GM18858 (cell line): ENCODE results near the gene TMA7.
"Not testable (repeated sequence)": the region's sequence is repeated elsewhere in the genome, so short reads cannot be mapped to it uniquely, and the experiment has no call there.

Source experiments
- ATAC-seq: cut with Tn5 transposase; IDR thresholded peaks from one replicate; pipeline ENCODE4 v1.9.1; 2021; ENCODE audit not compliant: unreplicated experiment

Gene TMA7

GRCh38 chr3:48439820-48440589 is at the start of gene TMA7, which contains the start of gene CCDC51:
TMA7 (plus strand) TSS chr3:48440257; CDS start chr3:48440297, 40 bp downstream.
CCDC51 (minus strand) TSS chr3:48440119; CDS start chr3:48435128, 4,991 bp downstream.
- ATAC-seq, result peak; percentile 88

GRCh38 chr3:48394391-48394790 is 45.7 kb upstream of the TMA7 start:
- no peak for ATAC-seq

DNA sequence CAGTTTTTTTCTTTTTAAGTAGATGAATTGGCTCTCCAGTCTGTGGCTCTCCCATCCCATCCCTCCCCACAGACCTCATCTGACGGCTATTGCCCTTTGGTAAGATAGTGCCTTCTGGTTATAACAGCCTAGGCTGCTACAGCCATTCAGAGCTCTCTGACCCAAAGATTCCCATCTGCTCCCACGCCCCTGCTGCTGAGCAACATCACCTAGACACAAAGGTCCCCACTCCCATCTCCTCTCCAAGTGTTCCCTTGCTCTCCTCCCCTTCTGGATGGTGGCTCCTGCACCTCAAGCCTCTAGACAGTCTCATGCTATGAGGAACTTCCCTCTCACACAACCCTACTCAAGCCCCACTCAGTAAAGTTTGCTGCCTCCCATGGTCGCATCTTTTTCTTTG is 44.3 kb upstream of the TMA7 start:
- ATAC-seq, result no peak

DNA sequence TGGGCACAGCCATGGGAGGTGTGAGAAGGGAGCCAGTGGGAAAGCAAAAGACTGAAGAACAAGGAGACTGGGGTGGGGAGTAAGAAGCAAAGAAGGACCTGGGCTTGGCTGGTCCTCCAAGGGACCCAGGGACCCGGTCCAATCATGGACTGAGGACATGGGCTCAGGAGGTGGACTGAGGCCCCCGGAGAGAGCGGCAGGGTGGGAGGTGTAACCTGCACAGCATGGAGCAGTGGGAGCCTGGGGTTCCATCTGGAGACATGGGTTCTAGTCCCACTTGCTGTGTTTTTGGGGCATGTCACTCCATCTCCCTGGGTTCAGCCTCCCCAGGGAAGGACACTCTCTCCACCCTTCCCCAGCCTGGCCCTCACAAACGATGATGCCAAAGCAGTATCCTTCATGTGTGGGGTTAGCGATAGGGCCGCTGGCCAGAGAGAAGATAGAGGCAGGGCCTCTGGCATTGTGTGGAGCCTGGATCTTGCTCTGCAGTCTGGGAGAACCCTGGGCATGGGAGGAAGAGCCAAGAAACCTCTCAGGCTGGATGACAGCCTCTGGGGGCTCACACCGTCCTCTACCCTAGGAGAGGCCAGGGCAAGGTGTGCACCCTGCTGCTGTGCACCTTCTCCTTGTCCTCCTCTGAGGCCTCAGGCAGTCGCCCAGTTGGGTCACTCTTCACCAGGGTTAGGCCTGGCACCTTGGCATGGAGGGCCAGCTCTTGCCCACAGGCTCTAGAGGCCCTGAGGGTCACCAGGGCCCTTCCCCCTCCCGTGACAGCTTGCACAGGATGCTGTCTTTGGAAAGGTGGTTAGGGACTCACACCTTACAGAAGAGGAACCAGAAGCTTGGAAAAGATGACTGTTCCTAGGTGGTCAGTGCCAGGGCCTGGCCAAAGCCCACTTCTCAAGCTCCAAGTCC is 42.0 kb upstream of the TMA7 start:
- ATAC-seq, result no peak

- no peak for ATAC-seq
These were observed 41.2 kb upstream of the TMA7 start for GRCh38 chr3:48398701-48399386.

GRCh38 chr3:48399387-48400172 is 40.5 kb upstream of the TMA7 start:
- no peak for ATAC-seq

DNA sequence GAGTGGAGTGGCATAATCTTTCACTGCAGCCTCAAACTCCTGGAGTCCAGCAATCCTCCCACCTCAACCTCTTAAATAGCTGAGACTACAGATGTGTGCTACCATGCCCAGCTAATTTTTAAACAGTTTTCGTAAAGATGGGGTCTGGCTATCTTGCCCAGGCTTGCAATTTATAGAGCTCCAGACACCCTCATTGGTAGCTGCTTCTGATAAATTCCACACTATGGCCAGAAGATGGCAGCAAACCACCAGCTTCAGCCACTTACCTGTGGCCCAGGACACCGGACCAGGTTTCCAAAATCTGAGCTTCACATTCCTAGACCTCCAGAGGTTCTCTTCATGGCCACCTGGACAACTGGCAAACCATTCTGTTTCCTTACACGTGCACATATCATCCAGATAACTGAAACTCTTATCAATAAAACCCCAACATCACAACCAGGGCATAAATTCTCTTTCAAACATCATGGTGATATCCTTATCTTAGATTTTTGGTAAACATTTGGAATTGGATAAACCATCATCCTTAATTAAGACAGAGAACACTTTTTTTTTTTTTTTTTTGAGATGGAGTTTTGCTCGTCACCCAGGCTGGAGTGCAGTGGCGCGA is 39.1 kb upstream of the TMA7 start:
- ATAC-seq, result no peak

DNA sequence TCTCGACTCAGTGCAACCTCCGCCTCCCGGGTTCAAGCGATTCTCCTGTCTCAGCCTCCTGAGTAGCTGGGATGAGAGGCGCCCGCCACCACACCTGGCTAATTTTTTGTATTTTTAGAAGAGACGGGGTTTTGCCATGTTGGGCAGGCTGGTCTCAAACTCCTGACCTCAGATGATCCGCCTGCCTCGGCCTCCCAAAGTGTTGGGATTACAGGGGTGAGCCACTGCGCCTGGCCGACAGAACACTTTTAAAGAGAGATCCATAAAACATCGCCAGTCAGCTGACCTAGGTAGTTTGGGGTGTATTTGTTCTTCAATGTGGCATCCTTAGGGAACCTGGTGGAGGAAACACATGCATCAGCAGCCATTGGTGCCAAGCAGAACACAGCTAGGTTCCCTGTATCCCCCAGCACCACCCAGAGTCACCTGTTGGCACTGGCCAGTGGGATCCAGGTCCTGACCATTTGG is 38.6 kb upstream of the TMA7 start:
- ATAC-seq, result not testable (repeated sequence)

- ATAC-seq, result no peak
These were observed 37.8 kb upstream of the TMA7 start for GRCh38 chr3:48402281-48402732.

DNA sequence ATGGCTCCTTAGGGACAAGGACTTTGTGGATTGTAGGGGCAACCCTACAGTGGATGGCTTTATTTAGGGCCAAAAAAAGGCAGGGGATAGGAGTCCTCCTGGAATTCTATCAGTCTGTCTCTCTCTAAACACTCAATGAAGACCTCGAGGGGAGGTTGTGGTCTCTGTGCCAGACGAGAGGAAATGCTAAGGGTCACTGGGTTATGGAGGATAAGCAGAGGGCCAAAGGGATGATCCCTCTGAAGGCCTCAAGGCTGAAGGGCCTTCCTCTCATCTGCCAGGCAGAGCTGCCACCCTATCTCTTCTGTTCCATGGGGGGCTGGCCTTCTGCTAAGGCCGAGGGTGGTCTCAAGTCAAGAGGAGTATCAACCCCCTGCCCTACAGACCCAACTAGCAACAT is 37.1 kb upstream of the TMA7 start:
- no peak for ATAC-seq

- no peak for ATAC-seq
These were observed 36.3 kb upstream of the TMA7 start for GRCh38 chr3:48403533-48404439.

- no peak for ATAC-seq
These were observed 35.4 kb upstream of the TMA7 start for GRCh38 chr3:48404440-48405342.

DNA sequence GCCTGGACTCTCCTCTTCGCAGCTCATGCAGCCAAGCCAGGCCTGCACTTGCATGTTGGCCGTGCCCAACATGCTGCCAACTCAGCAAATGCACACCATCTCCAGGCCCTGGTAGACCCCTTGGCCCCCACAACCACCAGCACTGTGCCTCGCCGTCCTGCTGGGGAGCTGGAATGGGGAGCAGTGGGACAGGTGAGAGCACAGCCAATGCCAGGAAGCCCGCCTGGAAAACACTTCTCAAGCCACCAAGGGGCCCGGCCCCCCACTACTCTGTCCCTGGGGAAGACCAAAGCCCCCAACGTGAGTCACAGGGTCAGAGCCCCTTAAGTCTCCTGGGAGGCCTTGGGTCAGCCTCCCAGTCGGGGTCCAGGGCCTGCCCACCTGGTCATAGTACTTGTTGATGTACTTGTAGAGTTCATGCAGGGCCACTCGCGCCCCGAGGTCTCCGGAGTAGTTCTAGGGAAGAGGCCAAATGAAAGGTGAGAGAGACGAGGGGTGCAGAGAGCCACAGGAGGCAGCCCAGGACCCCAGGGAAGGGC is 34.6 kb upstream of the TMA7 start:
- ATAC-seq, result no peak

DNA sequence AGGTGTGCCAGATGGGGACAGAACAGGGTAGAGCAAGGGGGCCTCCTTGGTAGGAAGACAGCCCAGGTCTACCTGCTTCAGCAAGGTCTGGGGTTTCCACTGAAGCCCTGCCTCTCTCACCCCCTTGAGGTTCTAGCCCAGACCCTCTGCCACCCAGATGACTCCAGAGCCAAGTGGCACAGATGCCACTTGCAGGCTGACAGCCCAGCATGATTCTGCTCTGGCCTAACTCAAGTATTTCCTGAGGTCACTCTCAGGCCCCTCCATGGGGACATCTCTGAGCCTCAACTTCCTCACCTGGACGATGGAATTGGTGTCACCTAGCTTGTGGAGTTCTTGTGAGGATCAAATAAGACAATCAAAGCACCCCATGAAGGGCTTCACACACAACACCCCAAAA is 34.1 kb upstream of the TMA7 start:
- no peak for ATAC-seq

- ATAC-seq, result no peak
These were observed 33.3 kb upstream of the TMA7 start for GRCh38 chr3:48406443-48407431.

DNA sequence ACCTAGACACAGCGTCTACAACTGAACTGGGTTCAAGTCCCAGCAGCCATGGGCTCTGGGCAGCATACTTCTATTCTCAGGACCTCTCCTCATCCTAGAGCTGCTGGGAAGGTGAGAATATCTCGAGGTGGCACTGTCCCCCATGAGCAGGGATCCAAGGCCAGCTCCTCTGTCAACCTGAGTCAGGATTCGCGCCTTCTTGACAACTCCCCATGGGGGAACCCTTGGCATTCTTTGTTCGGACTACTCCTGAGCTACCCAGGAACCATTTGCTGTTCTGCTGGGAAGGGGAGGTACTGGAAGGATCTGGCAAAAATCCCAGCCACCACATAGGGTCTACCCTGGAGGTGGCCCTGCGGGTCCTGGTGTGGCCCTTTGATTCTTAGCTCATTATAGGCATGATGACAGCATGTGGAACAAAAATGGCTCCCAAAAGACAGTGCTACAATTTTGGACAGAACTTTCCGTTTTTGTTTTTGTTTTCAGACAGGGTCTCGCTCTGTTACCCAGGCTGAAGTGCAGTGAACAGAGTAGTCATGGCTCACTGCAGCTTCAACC is 32.4 kb upstream of the TMA7 start:
- no peak for ATAC-seq
